DOHH2 (cell line): ENCODE data around the gene ZSCAN21.

Experiments used
- H3F3A ChIP-seq: fragments of 200-600 bp; sonication (generic), shearing (Covaris generic); 2 replicates; pipeline ENCODE4 v1.6.0; 2016; ENCODE audit warnings: antibody characterized with exemption, mild to moderate bottlenecking; ENCODE audit not compliant: control insufficient read depth, insufficient read depth
- H3K27ac ChIP-seq: fragments of 200-600 bp; sonication (generic); 2 replicates; pipeline ENCODE4 v1.5.1; 2014; ENCODE audit warnings: low read depth, mild to moderate bottlenecking, low read length, moderate library complexity
- H3K27me3 ChIP-seq: fragments of 200-600 bp; sonication (generic); 2 replicates; pipeline ENCODE4 v1.6.1; 2014; ENCODE audit warnings: mild to moderate bottlenecking, low read length, mixed read lengths; ENCODE audit not compliant: control insufficient read depth
- H3K36me3 ChIP-seq: fragments of 200-600 bp; sonication (generic); 2 replicates; pipeline ENCODE4 v1.6.1; 2014; ENCODE audit warnings: mild to moderate bottlenecking, low read length, moderate library complexity, mixed read lengths; ENCODE audit not compliant: control insufficient read depth
- H3K4me1 ChIP-seq: fragments of 200-600 bp; sonication (generic); 2 replicates; pipeline ENCODE4 v1.6.1; 2014; ENCODE audit warnings: mild to moderate bottlenecking, low read length, mixed read lengths; ENCODE audit not compliant: control insufficient read depth
- H3K4me2 ChIP-seq: fragments of 200-600 bp; sonication (generic); 2 replicates; pipeline ENCODE4 v1.6.0; 2014; ENCODE audit warnings: mild to moderate bottlenecking, low read length, moderate library complexity
- H3K4me3 ChIP-seq: fragments of 200-600 bp; sonication (generic); 2 replicates; pipeline ENCODE4 v1.5.1; 2014; ENCODE audit warnings: mild to moderate bottlenecking, low read length, mixed read lengths
- H3K79me2 ChIP-seq: fragments of 200-600 bp; sonication (generic); 2 replicates; pipeline ENCODE4 v1.6.1; 2014; ENCODE audit warnings: mild to moderate bottlenecking, low read length, mixed read lengths; ENCODE audit not compliant: control insufficient read depth
- H3K9me2 ChIP-seq: fragments of 200-600 bp; sonication (generic); replicated peaks from 2 replicates; pipeline ENCODE4 v1.6.1; 2014; ENCODE audit warnings: mild to moderate bottlenecking, low read length, mixed read lengths; ENCODE audit not compliant: control insufficient read depth
- H3K9me3 ChIP-seq: fragments of 200-600 bp; sonication (generic); 2 replicates; pipeline ENCODE4 v1.6.1; 2014; ENCODE audit warnings: antibody characterized with exemption, low read length, mixed read lengths; ENCODE audit not compliant: control insufficient read depth, insufficient read depth
- H4K20me1 ChIP-seq: fragments of 200-600 bp; sonication (generic); 2 replicates; pipeline ENCODE4 v1.6.0; 2014; ENCODE audit warnings: low read depth, mild to moderate bottlenecking, antibody characterized with exemption, low read length, moderate library complexity; ENCODE audit not compliant: control insufficient read depth, insufficient read depth
- EZH2phosphoT487 ChIP-seq: fragments of 200-600 bp; sonication (generic); IDR thresholded peaks from 2 replicates; pipeline ENCODE4 v1.6.1; 2017; ENCODE audit warnings: borderline replicate concordance, mild to moderate bottlenecking, antibody characterized with exemption, low read length, moderate library complexity, mixed read lengths
- TF ChIP-seq, protein P1 (sequence below): fragments of 200-600 bp; sonication (generic); IDR thresholded peaks from one replicate; pipeline ENCODE4 v1.5.1; 2014; ENCODE audit warnings: antibody characterized with exemption, mild to moderate bottlenecking, low read depth, low read length; ENCODE audit not compliant: poor library complexity, severe bottlenecking

The ZSCAN21 gene

DNA sequence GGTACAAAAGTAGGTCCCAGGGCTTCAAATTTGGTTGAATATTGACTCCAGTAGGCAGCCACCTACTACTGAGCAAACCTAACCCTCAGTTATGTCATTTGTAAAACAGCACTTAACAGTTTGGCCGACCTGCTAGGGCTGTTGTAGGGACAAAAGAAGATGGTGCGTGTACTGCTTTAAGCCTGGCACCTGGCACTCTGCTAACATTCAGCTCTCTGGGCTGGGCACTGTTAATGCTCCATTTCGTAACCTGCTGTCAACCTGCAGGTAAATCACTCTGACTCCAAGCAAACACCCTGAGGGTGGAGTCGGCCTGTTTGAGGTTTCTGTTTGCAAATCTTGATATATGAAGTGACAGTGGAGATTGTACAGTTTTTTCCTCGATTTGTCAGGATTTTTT is 27.0 kb upstream of the ZSCAN21 start:
- Histone ChIP-seq H3K79me2 (peaks cover 51% of the 10 kb centered on the region), H3K27me3 (no peaks in the 10 kb centered on the region), H3K9me2 (no peaks in the 10 kb centered on the region), H3K36me3 (peaks cover 81% of the 10 kb centered on the region), H3K4me2 (no peak overlapping the region), H4K20me1 (peaks cover 11% of the 10 kb centered on the region), H3K9me3 (no peaks in the 10 kb centered on the region), H3K4me3 (no peak overlapping the region), H3K4me1 (peaks cover 4% of the 10 kb centered on the region; the same call in 1 of the 2 replicates), H3F3A (peaks cover 5% of the 10 kb centered on the region), H3K27ac (no peak overlapping the region)
- TF ChIP-seq, protein P1, sequence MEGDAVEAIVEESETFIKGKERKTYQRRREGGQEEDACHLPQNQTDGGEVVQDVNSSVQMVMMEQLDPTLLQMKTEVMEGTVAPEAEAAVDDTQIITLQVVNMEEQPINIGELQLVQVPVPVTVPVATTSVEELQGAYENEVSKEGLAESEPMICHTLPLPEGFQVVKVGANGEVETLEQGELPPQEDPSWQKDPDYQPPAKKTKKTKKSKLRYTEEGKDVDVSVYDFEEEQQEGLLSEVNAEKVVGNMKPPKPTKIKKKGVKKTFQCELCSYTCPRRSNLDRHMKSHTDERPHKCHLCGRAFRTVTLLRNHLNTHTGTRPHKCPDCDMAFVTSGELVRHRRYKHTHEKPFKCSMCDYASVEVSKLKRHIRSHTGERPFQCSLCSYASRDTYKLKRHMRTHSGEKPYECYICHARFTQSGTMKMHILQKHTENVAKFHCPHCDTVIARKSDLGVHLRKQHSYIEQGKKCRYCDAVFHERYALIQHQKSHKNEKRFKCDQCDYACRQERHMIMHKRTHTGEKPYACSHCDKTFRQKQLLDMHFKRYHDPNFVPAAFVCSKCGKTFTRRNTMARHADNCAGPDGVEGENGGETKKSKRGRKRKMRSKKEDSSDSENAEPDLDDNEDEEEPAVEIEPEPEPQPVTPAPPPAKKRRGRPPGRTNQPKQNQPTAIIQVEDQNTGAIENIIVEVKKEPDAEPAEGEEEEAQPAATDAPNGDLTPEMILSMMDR = no peak
- no peak for TF ChIP-seq EZH2phosphoT487

DNA sequence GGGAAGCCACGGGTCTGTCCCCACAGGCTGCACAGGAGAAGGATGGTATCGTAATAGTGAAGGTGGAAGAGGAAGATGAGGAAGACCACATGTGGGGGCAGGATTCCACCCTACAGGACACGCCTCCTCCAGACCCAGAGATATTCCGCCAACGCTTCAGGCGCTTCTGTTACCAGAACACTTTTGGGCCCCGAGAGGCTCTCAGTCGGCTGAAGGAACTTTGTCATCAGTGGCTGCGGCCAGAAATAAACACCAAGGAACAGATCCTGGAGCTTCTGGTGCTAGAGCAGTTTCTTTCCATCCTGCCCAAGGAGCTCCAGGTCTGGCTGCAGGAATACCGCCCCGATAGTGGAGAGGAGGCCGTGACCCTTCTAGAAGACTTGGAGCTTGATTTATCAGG is 26.0 kb upstream of the ZSCAN21 start:
- Histone ChIP-seq H3K4me2 (no peak overlapping the region), H3K27ac (no peak overlapping the region), H3K9me2 (no peaks in the 10 kb centered on the region), H3K4me1 (no peaks in the 10 kb centered on the region), H3K79me2 (peaks cover 42% of the 10 kb centered on the region), H3K9me3 (no peaks in the 10 kb centered on the region), H3F3A (peaks cover 5% of the 10 kb centered on the region), H3K27me3 (no peaks in the 10 kb centered on the region), H4K20me1 (0 out of 2 replicates have a peak, but pooled peaks cover 5% of the 10 kb centered on the region), H3K4me3 (no peak overlapping the region), H3K36me3 (peaks cover 80% of the 10 kb centered on the region)
- TF ChIP-seq EZH2phosphoT487 = no peak
- TF ChIP-seq, protein P1 = no peak

DNA sequence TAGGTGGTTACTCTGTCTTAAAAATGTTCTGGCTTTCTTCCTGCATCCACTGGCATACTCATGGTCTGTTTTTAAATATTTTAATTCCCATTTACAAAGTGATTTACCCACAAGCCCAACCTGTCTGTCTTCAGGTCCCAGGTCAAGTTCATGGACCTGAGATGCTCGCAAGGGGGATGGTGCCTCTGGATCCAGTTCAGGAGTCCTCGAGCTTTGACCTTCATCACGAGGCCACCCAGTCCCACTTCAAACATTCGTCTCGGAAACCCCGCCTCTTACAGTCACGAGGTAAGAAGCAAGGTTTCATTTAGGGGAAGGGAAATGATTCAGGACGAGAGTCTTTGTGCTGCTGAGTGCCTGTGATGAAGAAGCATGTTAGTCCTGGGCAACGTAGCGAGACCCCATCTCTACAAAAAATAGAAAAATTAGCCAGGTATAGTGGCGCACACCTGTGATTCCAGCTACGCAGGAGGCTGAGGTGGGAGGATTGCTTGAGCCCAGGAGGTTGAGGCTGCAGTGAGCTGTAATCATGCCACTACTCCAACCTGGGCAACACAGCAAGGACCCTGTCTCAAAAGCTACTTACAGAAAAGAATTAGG is 25.5 kb upstream of the ZSCAN21 start:
- Histone ChIP-seq H3K4me3 (no peak overlapping the region), H3K4me2 (no peak overlapping the region)

More for the DNA sequence above, 25.5 kb upstream of the ZSCAN21 start:
- TF ChIP-seq EZH2phosphoT487 = no peak
- TF ChIP-seq, protein P1 = no peak
- H3K4me1 ChIP-seq = no peaks in the 10 kb centered on the region
- H3K79me2 ChIP-seq = peaks cover 36% of the 10 kb centered on the region
- H3K36me3 ChIP-seq = peaks cover 74% of the 10 kb centered on the region
- no peak overlapping the region for H3K27ac ChIP-seq
- H3K9me3 ChIP-seq = no peaks in the 10 kb centered on the region
- no peaks in the 10 kb centered on the region for H3K9me2 ChIP-seq
- peaks cover 5% of the 10 kb centered on the region for H3F3A ChIP-seq
- 0 out of 2 replicates have a peak, but pooled peaks cover 5% of the 10 kb centered on the region for H4K20me1 ChIP-seq
- H3K27me3 ChIP-seq = no peaks in the 10 kb centered on the region
